H1 (cell line): Measurements from ENCODE around the gene PPM1K. TPM values are rescaled to one million over a fixed set of nuclear protein-coding genes. Genes with fewer than 3 reads are reported as not detected.

Experiments used
- CTCF ChIA-PET: fragments of 300-600 bp; sonication (Branson Sonifier 250); formaldehyde crosslinking; loops from one replicate; lab custom pipeline; 2021; ENCODE audit not compliant: partially characterized antibody; lab: Charles Lee
- POLR2A ChIA-PET: fragments of 300-600 bp; sonication (Branson Sonifier 250); formaldehyde crosslinking; loops from one replicate; lab custom pipeline; 2021; ENCODE audit warnings: inconsistent platforms; ENCODE audit not compliant: partially characterized antibody; lab: Charles Lee
- DNase-seq, 2 experiments: peaks; one replicate each; pipeline versions ENCODE4 v3.0.0 to v3.0.0-alpha.2; 2010 to 2022; ENCODE audit warnings: low spot score in 2 of 2, low read depth in 1 of 2, mixed read lengths in 1 of 2
- FAIRE-seq: peaks from 2 replicates; lab custom pipeline; 2011; peaks lifted over from hg19 to GRCh38; lab: Jason Lieb, UNC
- H2AFZ ChIP-seq: 2 replicates; pipeline ENCODE4 v1.8.1; 2012; ENCODE audit warnings: low read length, inconsistent platforms
- H2AK5ac ChIP-seq: 2 replicates; pipeline ENCODE4 v1.6.1; 2013; ENCODE audit warnings: low read depth, low read length
- H2BK120ac ChIP-seq: replicated peaks from 2 replicates; pipeline ENCODE3; 2013; ENCODE audit warnings: low read depth, low read length, inconsistent platforms
- H2BK12ac ChIP-seq: 2 replicates; pipeline ENCODE4 v1.6.1; 2013; ENCODE audit warnings: low read depth, low read length
- H2BK15ac ChIP-seq: 2 replicates; pipeline ENCODE4 v1.6.1; 2013; ENCODE audit warnings: low read length
- H2BK20ac ChIP-seq: 2 replicates; pipeline ENCODE4 v1.6.1; 2013; ENCODE audit warnings: low read length
- H2BK5ac ChIP-seq: 2 replicates; pipeline ENCODE4 v1.6.1; 2013; ENCODE audit warnings: low read depth, low read length
- H3K14ac ChIP-seq: 2 replicates; pipeline ENCODE4 v1.6.1; 2013; ENCODE audit warnings: inconsistent platforms; ENCODE audit not compliant: insufficient read length
- H3K18ac ChIP-seq: 2 replicates; pipeline ENCODE4 v1.6.1; 2013; ENCODE audit warnings: low read length; ENCODE audit errors: extremely low read depth
- H3K23ac ChIP-seq: 2 replicates; pipeline ENCODE4 v1.6.1; 2013; ENCODE audit warnings: inconsistent platforms; ENCODE audit not compliant: insufficient read length
- H3K23me2 ChIP-seq: 2 replicates; pipeline ENCODE4 v1.6.1; 2013; ENCODE audit warnings: low read depth, low read length
- H3K27ac ChIP-seq: 2 replicates; pipeline ENCODE4 v1.6.1; 2011; ENCODE audit warnings: low read depth, low read length, inconsistent platforms
- H3K27me3 ChIP-seq, 4 experiments: replicated peaks in 1 of 4; 1 replicate in 1 of 4; 2 replicates in 3 of 4; pipeline versions ENCODE4 v1.6.1 to v1.8.1; 2011 to 2013; ENCODE audit warnings: low read length in 3 of 4, mild to moderate bottlenecking in 3 of 4, inconsistent platforms in 2 of 4, mixed read lengths in 2 of 4, moderate library complexity in 1 of 4; ENCODE audit not compliant: control insufficient read depth in 3 of 4, insufficient read depth in 3 of 4; ENCODE audit errors: extremely low read depth in 1 of 4
- H3K36me3 ChIP-seq, 4 experiments: 2 replicates each; pipeline versions ENCODE4 v1.6.1 to v1.8.1; 2011 to 2013; ENCODE audit warnings: mild to moderate bottlenecking in 4 of 4, low read length in 3 of 4, moderate library complexity in 2 of 4, control low read depth in 1 of 4, inconsistent platforms in 1 of 4; ENCODE audit not compliant: insufficient read depth in 4 of 4, control insufficient read depth in 2 of 4
- H3K4ac ChIP-seq: replicated peaks from 2 replicates; pipeline ENCODE3; 2013; ENCODE audit warnings: low read length, low read depth, mixed read lengths, inconsistent platforms; ENCODE audit not compliant: insufficient read length
- H3K4me1 ChIP-seq, 4 experiments: replicated peaks in 1 of 4; 1 replicate in 1 of 4; 2 replicates in 3 of 4; pipeline versions ENCODE4 v1.6.1 to v1.8.1; 2011 to 2013; ENCODE audit warnings: low read length in 3 of 4, inconsistent platforms in 2 of 4, mixed read lengths in 1 of 4; ENCODE audit not compliant: insufficient read depth in 4 of 4, control insufficient read depth in 3 of 4
- H3K4me2 ChIP-seq, 2 experiments: 2 replicates each; pipeline versions ENCODE4 v1.6.1 to v1.8.1; 2011 to 2013; ENCODE audit warnings: low read depth in 2 of 2, low read length in 2 of 2, control low read depth in 1 of 2, inconsistent platforms in 1 of 2, mild to moderate bottlenecking in 1 of 2; ENCODE audit not compliant: insufficient read depth in 1 of 2
- H3K4me3 ChIP-seq, 4 experiments: fragments of 200-600, 300-600 bp in 1 of 4; sonication (generic), shearing (Covaris generic), sonication (Bioruptor Twin) in 1 of 4; 2 replicates each; pipeline versions ENCODE4 v1.5.1 to v1.8.1; 2011 to 2016; ENCODE audit warnings: low read length in 4 of 4, low read depth in 3 of 4, control low read depth in 2 of 4, inconsistent platforms in 2 of 4, mild to moderate bottlenecking in 2 of 4, mixed read lengths in 1 of 4, moderate library complexity in 1 of 4; ENCODE audit not compliant: insufficient read depth in 2 of 4; ENCODE audit errors: extremely low read depth in 1 of 4
- H3K56ac ChIP-seq: replicated peaks from 2 replicates; pipeline ENCODE3; 2013; ENCODE audit warnings: low read depth, mild to moderate bottlenecking, mixed read lengths, low read length, inconsistent platforms; ENCODE audit not compliant: insufficient read length
- H3K79me1 ChIP-seq: 2 replicates; pipeline ENCODE4 v1.6.1; 2013; ENCODE audit warnings: low read depth, low read length, control low read depth
- H3K79me2 ChIP-seq, 2 experiments: 2 replicates each; pipeline versions ENCODE4 v1.6.1 to v1.8.1; 2012 to 2013; ENCODE audit warnings: low read length in 2 of 2, mild to moderate bottlenecking in 2 of 2, inconsistent platforms in 1 of 2; ENCODE audit not compliant: insufficient read depth in 2 of 2, control insufficient read depth in 1 of 2
- H3K9ac ChIP-seq, 4 experiments: replicated peaks in 1 of 4; 1 replicate in 1 of 4; 2 replicates in 3 of 4; pipeline versions ENCODE4 v1.6.1 to v1.8.1; 2011 to 2013; ENCODE audit warnings: low read depth in 3 of 4, low read length in 3 of 4, control low read depth in 2 of 4, mild to moderate bottlenecking in 2 of 4, moderate library complexity in 2 of 4, inconsistent platforms in 1 of 4; ENCODE audit errors: extremely low read depth in 1 of 4
- H3K9me3 ChIP-seq, 2 experiments: 2 replicates each; pipeline versions ENCODE4 v1.6.1 to v1.8.1; 2012 to 2013; ENCODE audit warnings: mild to moderate bottlenecking in 2 of 2, moderate library complexity in 2 of 2, control low read depth in 1 of 2, inconsistent platforms in 1 of 2, low read depth in 1 of 2, low read length in 1 of 2, mixed read lengths in 1 of 2; ENCODE audit not compliant: insufficient read depth in 2 of 2
- H4K20me1 ChIP-seq, 2 experiments: replicated peaks in 1 of 2; 2 replicates each; pipeline versions ENCODE3 to v1.8.1; 2011 to 2013; ENCODE audit warnings: inconsistent platforms in 2 of 2, low read length in 2 of 2, mild to moderate bottlenecking in 1 of 2; ENCODE audit not compliant: insufficient read depth in 2 of 2, control insufficient read depth in 1 of 2
- H4K5ac ChIP-seq: 2 replicates; pipeline ENCODE4 v1.6.1; 2013; ENCODE audit warnings: low read length, low read depth, mixed read lengths, inconsistent platforms; ENCODE audit not compliant: insufficient read length
- H4K8ac ChIP-seq: 2 replicates; pipeline ENCODE4 v1.8.0; 2013; ENCODE audit warnings: mild to moderate bottlenecking, moderate library complexity, low read length, inconsistent platforms; ENCODE audit not compliant: insufficient read depth; ENCODE audit errors: extremely low read depth
- H4K91ac ChIP-seq: replicated peaks from 2 replicates; pipeline ENCODE3; 2013; ENCODE audit warnings: low read length, mixed read lengths, inconsistent platforms; ENCODE audit not compliant: insufficient read length
- BACH1 ChIP-seq: IDR thresholded peaks from 2 replicates; pipeline ENCODE4 v1.6.1; 2012; ENCODE audit warnings: low read length, improper control_type of control experiment
- JUND ChIP-seq: IDR thresholded peaks from 2 replicates; pipeline ENCODE4 v1.6.1; 2011; ENCODE audit warnings: mild to moderate bottlenecking, improper control_type of control experiment, low read length
- NANOG ChIP-seq: IDR thresholded peaks from 2 replicates; pipeline ENCODE4 v1.6.1; 2011; ENCODE audit warnings: low read length, low read depth, mild to moderate bottlenecking, inconsistent platforms; ENCODE audit not compliant: insufficient read depth, poor library complexity, severe bottlenecking
- SIN3A ChIP-seq, 2 experiments: IDR thresholded peaks in 1 of 2; conservative IDR thresholded peaks in 1 of 2; 2 replicates each; pipeline ENCODE4 v1.6.1; 2011 to 2012; ENCODE audit warnings: low read length in 2 of 2, improper control_type of control experiment in 1 of 2, low read depth in 1 of 2, mild to moderate bottlenecking in 1 of 2
- SP2 ChIP-seq: IDR thresholded peaks from 2 replicates; pipeline ENCODE4 v1.6.1; 2012; ENCODE audit warnings: mild to moderate bottlenecking, low read length, inconsistent platforms
- SP4 ChIP-seq: IDR thresholded peaks from 2 replicates; pipeline ENCODE4 v1.6.1; 2012; ENCODE audit warnings: low read length, inconsistent platforms
- TBP ChIP-seq: IDR thresholded peaks from 2 replicates; pipeline ENCODE4 v1.6.1; 2011; ENCODE audit warnings: low read depth, low read length, improper control_type of control experiment
- TEAD4 ChIP-seq: IDR thresholded peaks from 2 replicates; pipeline ENCODE4 v1.6.1; 2012; ENCODE audit warnings: low read depth, low read length, inconsistent platforms, mixed read lengths
- WGBS, 2 experiments: shearing (Covaris generic) in 1 of 2; methylation state at CpG; one replicate each; pipeline versions ENCODE4 v1.1.6 to v1.1.7; 2013 to 2015; ENCODE audit warnings: low lambda C conversion rate in 2 of 2, mixed read lengths in 2 of 2, inconsistent platforms in 1 of 2, low coverage in 1 of 2, missing lambda C conversion rate in 1 of 2; ENCODE audit not compliant: insufficient replicate concordance in 2 of 2, insufficient coverage in 1 of 2, insufficient read length in 1 of 2; ENCODE audit errors: extremely low coverage in 1 of 2, missing lambda C conversion rate in 1 of 2; 5-methylcytosine and 5-hydroxymethylcytosine counted together
- long read RNA-seq, 2 experiments: library from RNA in 1 of 2; library from capped mRNA in 1 of 2; stranded (forward); transcript quantifications; one replicate each; pipeline ENCODE4 v2.0.0, GENCODE V29; 2021; ENCODE audit warnings: inconsistent platforms in 1 of 2
- polyA minus RNA-seq, 3 experiments: library from RNA; depleted of rRNA, polyadenylated mRNA; stranded (reverse); fragments of >200 nt; gene quantifications; 1 replicate in 2 of 3; 2 replicates in 1 of 3; pipeline ENCODE4 v1.2.3, GENCODE V29; 2011
- polyA plus RNA-seq, 7 experiments: library from polyadenylated mRNA; depleted of rRNA in 3 of 7; stranded (reverse) in 5 of 7; unstranded in 2 of 7; fragments of >200 nt in 5 of 7; fragments of 200-250 nt in 2 of 7; gene quantifications; 1 replicate in 5 of 7; 2 replicates in 1 of 7; 4 replicates in 1 of 7; pipeline versions ENCODE4 v1.2.1 to v1.2.3, GENCODE V29; 2011 to 2013; ENCODE audit warnings: missing spikeins in 2 of 7, mixed read lengths in 2 of 7
- total RNA-seq: library from RNA; stranded (reverse); fragmentation: NEBNext Ultra II Directional; extraction: Animal tissue kit (Norgen Biotek cat#: 25700); gene quantifications from 2 replicates; pipeline ENCODE4 v1.2.1, GENCODE V29; 2021

PPM1K gene
- total RNA-seq (10.7 and 12.0 TPM in 2 replicates), polyA plus RNA-seq (2011; rRNA removed) (4.2 and 4.3 TPM in 2 replicates), polyA minus RNA-seq (2011; rRNA and poly(A)+ RNA removed) (12.8 and 29.7 TPM in 2 replicates)
- 5.5 TPM for polyA plus RNA-seq (2011; cell fraction: cytosol; rRNA removed)
- 8.9 TPM for polyA plus RNA-seq (2011; cell fraction: nucleus; rRNA removed)
- polyA plus RNA-seq (2012, experiment 1 of 2): 4.9 to 8.0 TPM (median 6.2 TPM) in 4 replicates
- 0.49 TPM for polyA plus RNA-seq (2012, experiment 2 of 2)
- 5.5 TPM for polyA plus RNA-seq (2013, experiment 1 of 2)
- 4.8 TPM for polyA plus RNA-seq (2013, experiment 2 of 2)
- 9.1 TPM for polyA minus RNA-seq (2011; cell fraction: cytosol; rRNA and poly(A)+ RNA removed)
- 19.3 TPM for polyA minus RNA-seq (2011; cell fraction: nucleus; rRNA and poly(A)+ RNA removed)
- long read RNA-seq, experiment 1, full-length matches to known transcripts: 1 of 1 reads
- long read RNA-seq, experiment 1, partial matches to known transcripts: 0 of 1 reads
- long read RNA-seq, experiment 1, other reads (novel, unspliced or antisense): 0 of 1 reads
- long read RNA-seq, experiment 2, full-length matches to known transcripts: 4 of 7 reads
- long read RNA-seq, experiment 2, partial matches to known transcripts: 2 of 7 reads
- long read RNA-seq, experiment 2, other reads (novel, unspliced or antisense): 1 of 7 reads

- ChIA-PET POLR2A (interaction anchor here (0.6 to 2.5 kb wide), 5 partner anchors 11 to 767 kb away, joined by 3 to 8 read pairs (median 3); partner anchors contain the start of gene HERC5), CTCF (interaction anchor here (1.0 to 2.1 kb wide), 6 partner anchors 24 to 230 kb away, joined by 3 to 5 read pairs (median 3); partner anchors contain the start of gene HERC6)
- peak within 1 kb of the TSS; percentile 82; the same call in 1 of the 2 replicates for H2BK5ac ChIP-seq
- H2BK120ac ChIP-seq: peak within 1 kb of the TSS; percentile 51
- peak within 1 kb of the TSS; percentile 58 for H4K91ac ChIP-seq
- H4K5ac ChIP-seq: peak within 1 kb of the TSS; percentile 60
- H3K14ac ChIP-seq: no peak within 1 kb of the TSS
- peak within 1 kb of the TSS; percentile 62 for H4K8ac ChIP-seq
- DNase-seq (peak; percentile 95 to 99), FAIRE-seq (peak; percentile 42)
- H3K23me2 ChIP-seq: peaks cover 11% of the 10 kb centered on the region
- H2BK15ac ChIP-seq: peak within 1 kb of the TSS; percentile 40; the same call in 1 of the 2 replicates
- H3K4me2 ChIP-seq: peak within 1 kb of the TSS; percentile 71 to 97
- H3K56ac ChIP-seq: no peak within 1 kb of the TSS
- H3K9ac ChIP-seq: peak within 1 kb of the TSS; percentile 38 to 67 (median 62)
- peak within 1 kb of the TSS; percentile 70 to 83 (median 76) for H3K4me3 ChIP-seq
- H2BK12ac ChIP-seq: no peak within 1 kb of the TSS
- no peaks in the 10 kb centered on the region for H3K79me1 ChIP-seq
- no peaks in the 10 kb centered on the region for H3K9me3 ChIP-seq
- H2BK20ac ChIP-seq: no peak within 1 kb of the TSS
- no peak within 1 kb of the TSS for H3K23ac ChIP-seq
- H3K4me1 ChIP-seq: peaks cover 0 to 5% (median 1%) of the 10 kb centered on the region in 4 experiments; a peak in 4 of 7 replicates
- no peaks in the 10 kb centered on the region for H3K36me3 ChIP-seq
- no peaks in the 10 kb centered on the region for H3K79me2 ChIP-seq
- H4K20me1 ChIP-seq: peaks cover 0 to 4% of the 10 kb centered on the region in 2 experiments
- WGBS, 2 experiments: 2% methylated on average over 43 of the region's 55 CpGs; no CpG with 5 or more reads in 1 of the 2 experiments
- no peak within 1 kb of the TSS for H3K4ac ChIP-seq
- H2AK5ac ChIP-seq: no peak within 1 kb of the TSS
- H2AFZ ChIP-seq: peak within 1 kb of the TSS; percentile 96
- peak within 1 kb of the TSS; percentile 54 for H3K27ac ChIP-seq
- peak within 1 kb of the TSS; percentile 85 for H3K18ac ChIP-seq
- peaks cover 0 to 9% (median 5%) of the 10 kb centered on the region in 4 experiments; a peak in 4 of 7 replicates for H3K27me3 ChIP-seq
- TF ChIP-seq SP4 (peak; percentile 68; the same call in 1 of the 2 replicates), BACH1 (0 out of 2 replicates have a peak, but pooled peaks have one; percentile 22), JUND (peak; percentile 63; the same call in 1 of the 2 replicates), SIN3A (conservative IDR thresholded peaks at IDR 0.05 in 1 of 2, IDR thresholded peaks at IDR 0.05 in 1 of 2; ENCODE audit: low read depth in 1 of 2, low read length in 2 of 2) (peak in 1 of 2 experiments; percentile 72; a peak in 1 of 4 replicates), TBP (peak; percentile 67; the same call in 1 of the 2 replicates), SP2 (peak; percentile 79), TEAD4 (peak; percentile 12; the same call in 1 of the 2 replicates), NANOG (peak; percentile 93)
Observed at GRCh38 chr4:88284439-88285234, at the start of gene PPM1K. Gene PPM1K (minus strand): TSS chr4:88284561. CDS start chr4:88278583, 5,978 bp downstream.
